Endothelial cell of umbilical vein (primary cell): Measurements from ENCODE around the gene PAX5. TPM values are rescaled to one million over a fixed set of nuclear protein-coding genes. Genes with fewer than 3 reads are reported as not detected.

Experiments
- BruUV-seq: library from RNA; stranded (reverse); fragments of 400-500 nt; replicated peaks from 2 replicates; lab custom pipeline; 2021; lab: Mats Ljungman, UMichigan
- CTCF ChIA-PET: fragments of 300-600, 350-600 bp; sonication (Branson Sonifier 250); formaldehyde crosslinking; loops from one replicate; lab custom pipeline; 2021; ENCODE audit warnings: antibody characterized with exemption, inconsistent platforms; lab: Charles Lee
- POLR2A ChIA-PET: fragments of 300-600, 350-600 bp; sonication (Branson Sonifier 250); formaldehyde crosslinking; loops from one replicate; lab custom pipeline; 2021; ENCODE audit warnings: antibody characterized with exemption, inconsistent platforms; lab: Charles Lee
- DNase-seq: peaks from one replicate; pipeline ENCODE4 v3.0.0-alpha.2; 2011; ENCODE audit warnings: low read depth, low spot score
- FAIRE-seq: peaks from 2 replicates; lab custom pipeline; 2011; peaks lifted over from hg19 to GRCh38; lab: Jason Lieb, UNC
- H2AFZ ChIP-seq: 2 replicates; pipeline ENCODE4 v1.6.0; 2012; ENCODE audit warnings: low read depth, low read length, control low read depth, inconsistent platforms
- H3K27ac ChIP-seq: 2 replicates; pipeline ENCODE4 v1.5.1; 2011; ENCODE audit warnings: low read depth, mild to moderate bottlenecking, control low read depth, low read length, moderate library complexity; ENCODE audit not compliant: insufficient read depth
- H3K27me3 ChIP-seq, 2 experiments: 2 replicates each; pipeline versions ENCODE4 v1.6.0 to v1.6.1; 2011; ENCODE audit warnings: low read length in 2 of 2, mixed read lengths in 1 of 2; ENCODE audit not compliant: control insufficient read depth in 2 of 2, insufficient read depth in 2 of 2
- H3K36me3 ChIP-seq, 2 experiments: 2 replicates in 1 of 2; 3 replicates in 1 of 2; pipeline ENCODE4 v1.5.1; 2011; ENCODE audit warnings: low read length in 2 of 2, mild to moderate bottlenecking in 1 of 2, moderate library complexity in 1 of 2; ENCODE audit not compliant: control insufficient read depth in 2 of 2, insufficient read depth in 2 of 2; ENCODE audit errors: extremely low read depth in 1 of 2
- H3K4me1 ChIP-seq: 3 replicates; pipeline ENCODE4 v1.5.1; 2011; ENCODE audit warnings: mild to moderate bottlenecking, low read length; ENCODE audit not compliant: control insufficient read depth, insufficient read depth; ENCODE audit errors: extremely low read depth
- H3K4me2 ChIP-seq: 2 replicates; pipeline ENCODE4 v1.6.1; 2011; ENCODE audit warnings: low read length, control low read depth, mixed read lengths; ENCODE audit not compliant: insufficient read depth
- H3K4me3 ChIP-seq, 3 experiments: fragments of 200-600 bp in 1 of 3; sonication (generic), shearing (Covaris generic) in 1 of 3; replicated peaks in 1 of 3; 2 replicates each; pipeline ENCODE4 v1.5.1; 2011 to 2016; ENCODE audit warnings: control low read depth in 3 of 3, low read length in 3 of 3, mild to moderate bottlenecking in 2 of 3, inconsistent platforms in 1 of 3, low read depth in 1 of 3, moderate library complexity in 1 of 3; ENCODE audit not compliant: insufficient read depth in 1 of 3
- H3K79me2 ChIP-seq: 2 replicates; pipeline ENCODE4 v1.6.0; 2012; ENCODE audit warnings: low read length, inconsistent platforms; ENCODE audit not compliant: control insufficient read depth, insufficient read depth
- H3K9ac ChIP-seq: replicated peaks from 2 replicates; pipeline ENCODE3; 2011; ENCODE audit warnings: low read length, control low read depth; ENCODE audit not compliant: insufficient read depth; ENCODE audit errors: extremely low read depth
- H3K9me1 ChIP-seq: replicated peaks from 3 replicates; pipeline ENCODE4 v1.6.0; 2011; ENCODE audit warnings: mild to moderate bottlenecking, low read length; ENCODE audit not compliant: control insufficient read depth, insufficient read depth; ENCODE audit errors: extremely low read depth
- H3K9me3 ChIP-seq: replicated peaks from 2 replicates; pipeline ENCODE4 v1.5.1; 2012; ENCODE audit warnings: low read length, inconsistent platforms; ENCODE audit not compliant: control insufficient read depth, insufficient read depth
- H4K20me1 ChIP-seq: replicated peaks from 2 replicates; pipeline ENCODE3; 2011; ENCODE audit warnings: mild to moderate bottlenecking, low read length; ENCODE audit not compliant: control insufficient read depth, insufficient read depth; ENCODE audit errors: extremely low read depth
- CTCF ChIP-seq, 2 donors: IDR thresholded peaks; 1 replicate in 1 of 2; 2 replicates in 1 of 2; pipeline ENCODE4 v1.5.1; 2011; ENCODE audit warnings: low read length in 2 of 2, mild to moderate bottlenecking in 2 of 2, moderate library complexity in 2 of 2, control low read depth in 1 of 2, inconsistent platforms in 1 of 2, low read depth in 1 of 2; ENCODE audit not compliant: insufficient read depth in 1 of 2; ENCODE audit errors: extremely low read depth in 1 of 2
- EZH2 ChIP-seq: IDR thresholded peaks from 2 replicates; pipeline ENCODE4 v1.6.1; 2012; ENCODE audit warnings: borderline replicate concordance, low read depth, mild to moderate bottlenecking, moderate library complexity, low read length, inconsistent platforms; ENCODE audit not compliant: severe bottlenecking
- FOS ChIP-seq: IDR thresholded peaks from 2 replicates; pipeline ENCODE4 v1.6.1; 2011; ENCODE audit warnings: mild to moderate bottlenecking, low read length, moderate library complexity, borderline replicate concordance; ENCODE audit not compliant: insufficient read depth
- GATA2 ChIP-seq: IDR thresholded peaks from 2 replicates; pipeline ENCODE4 v1.7.0; 2011; ENCODE audit warnings: low read depth, mild to moderate bottlenecking, moderate library complexity, mixed read lengths, low read length; ENCODE audit not compliant: insufficient read length, insufficient read depth
- JUN ChIP-seq: IDR thresholded peaks from 2 replicates; pipeline ENCODE4 v1.6.1; 2011; ENCODE audit warnings: borderline replicate concordance, low read depth; ENCODE audit not compliant: insufficient read length, insufficient read depth
- MAX ChIP-seq: IDR thresholded peaks from 2 replicates; pipeline ENCODE4 v1.6.1; 2011; ENCODE audit not compliant: insufficient read depth, insufficient read length
- MYC ChIP-seq: IDR thresholded peaks from one replicate; pipeline ENCODE4 v1.6.1; 2011; ENCODE audit warnings: mild to moderate bottlenecking, low read depth, low read length
- POLR2A ChIP-seq: IDR thresholded peaks from 2 replicates; pipeline ENCODE4 v1.6.1; 2012; ENCODE audit warnings: low read depth, mild to moderate bottlenecking, control low read depth, low read length
- POLR2AphosphoS5 ChIP-seq: IDR thresholded peaks from 2 replicates; pipeline ENCODE4 v1.6.1; 2012; ENCODE audit warnings: low read depth, mild to moderate bottlenecking, control low read depth, low read length, moderate library complexity; ENCODE audit not compliant: insufficient read depth
- dilution Hi-C: fragments of 300-500 bp; cut with MboI; formaldehyde crosslinking; loops from one replicate; pipeline ENCODE4 v1.15.0; 2019; ENCODE audit warnings: low sequenced_read_pairs; ENCODE audit not compliant: extremely low pct_ligation_motif_present
- intact Hi-C: fragments of 100-400 bp; cut with micrococcal nuclease; formaldehyde crosslinking; loops from one replicate; pipeline ENCODE4 v1.10.0; 2022
- polyA plus RNA-seq, 4 experiments: library from polyadenylated mRNA; depleted of rRNA in 3 of 4; stranded (reverse) in 3 of 4; unstranded in 1 of 4; fragments of >200 nt; gene quantifications; 2 replicates each; pipeline versions ENCODE4 v1.2.1 to v1.2.3, GENCODE V29; 2011 to 2012; ENCODE audit warnings: missing spikeins in 1 of 4
- total RNA-seq: library from RNA; stranded (reverse); gene quantifications from 2 replicates; pipeline ENCODE4 v1.2.3, GENCODE V29; 2021

PAX5 gene
- total and polyA plus RNA-seq, 2 donors (not counting 3 experiments of a cell fraction or from before 2014, with no cell fraction given) = not detected

- dilution Hi-C loops (no loop called here), intact Hi-C loops (no loop called here)
- Histone ChIP-seq H2AFZ (no peak overlapping the region), H3K9ac (no peak overlapping the region), H3K79me2 (no peaks in the 10 kb centered on the region), H3K9me3 (no peaks in the 10 kb centered on the region), H3K36me3 (no peaks in the 10 kb centered on the region), H4K20me1 (no peaks in the 10 kb centered on the region), H3K4me2 (no peak overlapping the region), H3K4me1 (no peaks in the 10 kb centered on the region), H3K27ac (no peak overlapping the region), H3K4me3 (no peak overlapping the region), H3K9me1 (no peaks in the 10 kb centered on the region), H3K27me3 (peaks cover 26 to 37% of the 10 kb centered on the region in 2 experiments)
- FAIRE-seq (no peak), DNase-seq (no peak)
- ChIA-PET CTCF (interaction anchor here (0.8 kb wide), 1 partner anchor 18 kb away, joined by 4 read pairs; no protein-coding TSS in a partner anchor), POLR2A (no interaction called here)
- no TSS peak for BruUV-seq
- TF ChIP-seq MAX (no peak), GATA2 (no peak), FOS (no peak), POLR2AphosphoS5 (no peak), EZH2 (no peak), CTCF (IDR thresholded peaks at IDR 0.05; ENCODE audit: extremely low read depth in 1 of 2, insufficient read depth in 1 of 2, low read depth in 1 of 2, low read length in 2 of 2) (no peak), JUN (no peak), MYC (no peak), POLR2A (no peak)
These were observed 179.3 kb downstream of the PAX5 start for GRCh38 chr9:36854751-36855150.
